ENCODE data around the gene SARM1. TPM values are rescaled to one million over a fixed set of nuclear protein-coding genes. Genes with fewer than 3 reads are reported as not detected.

Gene SARM1
- total and polyA plus RNA-seq, 9 of the 15 experiments (the other 6 are each of a cell fraction or from before 2014, with no cell fraction given), result 0.04 to 0.55 (median 0.11) TPM; not detected in 2

DNA sequence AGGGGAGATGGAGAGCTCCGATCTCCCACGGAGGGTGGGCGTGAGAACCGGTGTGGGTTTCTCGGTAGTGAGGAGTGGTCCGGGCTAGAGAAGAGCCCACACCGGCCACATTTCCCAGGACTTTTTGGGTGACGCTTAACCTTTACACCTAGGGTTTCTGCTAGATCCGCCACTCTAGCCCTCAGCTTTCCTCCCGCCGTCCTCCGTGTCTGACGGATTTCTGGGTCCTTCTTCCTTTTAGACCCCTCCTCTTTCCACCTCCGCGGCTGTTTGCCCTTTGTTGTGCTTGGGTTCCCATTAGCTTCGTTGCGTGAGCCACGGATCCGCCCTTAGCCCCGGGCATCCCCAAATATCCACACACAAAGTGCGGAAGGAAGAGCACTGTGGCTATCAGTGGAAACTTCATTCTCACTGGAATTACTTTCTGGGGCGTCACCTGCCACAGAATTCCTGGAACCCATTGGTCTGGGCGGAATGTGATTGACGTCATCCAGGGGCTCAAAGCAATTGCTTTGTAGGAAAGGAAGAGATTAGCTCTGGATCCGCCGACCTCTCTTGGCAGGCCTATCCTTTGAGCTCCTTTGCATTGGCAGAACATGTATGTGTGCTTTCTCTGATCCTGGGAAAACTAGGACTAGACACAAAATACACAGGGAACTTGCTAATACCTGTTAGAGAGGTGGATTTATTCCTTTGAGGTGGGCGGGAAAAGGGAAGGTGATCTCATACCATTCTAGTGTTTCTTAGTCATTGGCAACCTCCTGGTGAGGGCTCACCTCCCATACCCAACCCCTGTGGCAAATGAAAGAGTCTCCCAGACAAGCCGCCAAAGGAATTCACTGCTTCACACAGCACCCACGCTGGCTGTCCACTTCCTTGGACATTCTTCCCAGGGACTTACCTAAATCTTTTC is 35.3 kb upstream of the SARM1 start (continued):
- TF ChIP-seq RCOR1 (IDR thresholded peaks at IDR 0.05; ENCODE audit: borderline replicate concordance in 1 of 2, low read depth in 2 of 2, low read length in 2 of 2) (peak in 1 of 2 experiments; percentile 64; a peak in 1 of 4 replicates), EGR1 (conservative IDR thresholded peaks at IDR 0.05) (peak; percentile 49), ZNF408 (CRISPR knock-in tag; IDR thresholded peaks at IDR 0.05; ENCODE audit: low read depth) (no peak), HNRNPLL (IDR thresholded peaks at IDR 0.05; ENCODE audit: low read depth, low read length, poor library complexity, severe bottlenecking) (peak; percentile 13), POLR2AphosphoS5 (IDR thresholded peaks at IDR 0.05; ENCODE audit: control insufficient read depth, insufficient read depth, low read depth, low read length) (0 out of 2 replicates have a peak, but pooled peaks have one; percentile 6), TCFL5 (CRISPR knock-in tag; conservative IDR thresholded peaks at IDR 0.05) (no peak), MEIS2 (IDR thresholded peaks at IDR 0.05; ENCODE audit: partially characterized antibody) (peak; percentile 44), SOX6 (IDR thresholded peaks at IDR 0.05) (peak; percentile 34; the same call in 1 of the 2 replicates), PHTF2 (CRISPR knock-in tag; IDR thresholded peaks at IDR 0.05) (no peak), FUS (optimal IDR thresholded peaks at IDR 0.05; ENCODE audit: low read depth, low read length) (no peak), KDM1A (IDR thresholded peaks at IDR 0.05) (0 out of 4 replicates have a peak, but pooled peaks of 1 of the 2 experiments have one; percentile 25), WHSC1 (IDR thresholded peaks at IDR 0.05; ENCODE audit: low read length) (no peak), E2F6 (IDR thresholded peaks at IDR 0.05; ENCODE audit: borderline replicate concordance in 1 of 2, extremely low read depth in 1 of 2, insufficient read depth in 1 of 2, insufficient read length in 1 of 2, low read depth in 1 of 2, low read length in 1 of 2, poor library complexity in 1 of 2, severe bottlenecking in 1 of 2) (peak in 1 of 2 experiments; percentile 20), MTA2 (IDR thresholded peaks at IDR 0.05; ENCODE audit: low read depth) (no peak), KAT8 (IDR thresholded peaks at IDR 0.05; ENCODE audit: low read depth) (no peak), TAF1 (IDR thresholded peaks at IDR 0.05; ENCODE audit: control insufficient read depth, extremely low read depth, insufficient read depth, low read length, severe bottlenecking) (peak; percentile 14), NKRF (IDR thresholded peaks at IDR 0.05; ENCODE audit: borderline replicate concordance) (peak; percentile 4; the same call in 1 of the 2 replicates), ATF1 (CRISPR knock-in tag; IDR thresholded peaks at IDR 0.05) (no peak), ATF1 (tag; IDR thresholded peaks at IDR 0.05) (peak; percentile 45; the same call in 1 of the 2 replicates), POLR3A (IDR thresholded peaks at IDR 0.05; ENCODE audit: borderline replicate concordance, extremely low read depth, insufficient read depth, insufficient read length) (no peak), CEBPB (tag; IDR thresholded peaks at IDR 0.05) (no peak), HNRNPL (IDR thresholded peaks at IDR 0.05; ENCODE audit: low read depth, low read length) (no peak)
- TF ChIP-seq, protein P1, sequence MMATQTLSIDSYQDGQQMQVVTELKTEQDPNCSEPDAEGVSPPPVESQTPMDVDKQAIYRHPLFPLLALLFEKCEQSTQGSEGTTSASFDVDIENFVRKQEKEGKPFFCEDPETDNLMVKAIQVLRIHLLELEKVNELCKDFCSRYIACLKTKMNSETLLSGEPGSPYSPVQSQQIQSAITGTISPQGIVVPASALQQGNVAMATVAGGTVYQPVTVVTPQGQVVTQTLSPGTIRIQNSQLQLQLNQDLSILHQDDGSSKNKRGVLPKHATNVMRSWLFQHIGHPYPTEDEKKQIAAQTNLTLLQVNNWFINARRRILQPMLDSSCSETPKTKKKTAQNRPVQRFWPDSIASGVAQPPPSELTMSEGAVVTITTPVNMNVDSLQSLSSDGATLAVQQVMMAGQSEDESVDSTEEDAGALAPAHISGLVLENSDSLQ (IDR thresholded peaks at IDR 0.05), result peak; percentile 86

Measured in K562 (cell line).